Measurements from ENCODE around the gene OR4D2.
"Not testable (repeated sequence)": the region's sequence is repeated elsewhere in the genome, so short reads cannot be mapped to it uniquely, and the experiment has no call there.

The OR4D2 gene
- 0 reads per million in 3 donors for total RNA-seq

DNA sequence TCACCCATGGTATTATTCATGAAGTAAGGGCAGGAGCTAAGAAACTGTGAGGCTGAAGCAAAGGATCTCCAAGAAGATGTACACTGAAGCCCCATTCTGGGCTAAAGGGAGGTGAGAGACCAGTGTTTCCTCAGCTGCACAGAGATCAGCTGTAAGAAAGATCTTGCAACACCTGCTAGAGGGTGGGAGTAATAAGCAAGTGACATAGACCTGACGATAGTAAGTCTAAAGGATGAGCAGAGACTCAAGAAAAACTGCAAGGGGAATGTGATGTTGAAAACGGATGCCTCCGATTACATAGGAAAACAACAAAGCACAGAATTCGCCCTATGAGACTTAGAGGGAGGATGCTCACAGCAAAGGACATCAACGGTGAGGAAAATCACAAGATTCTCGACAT lies at the start of gene OR4D2:
Gene OR4D2 (plus strand): TSS at position 301 of the 400 bp plus-strand sequence. CDS start 2,674 bp downstream, outside the sequence.
- Histone ChIP-seq H3K27me3 (replicated peaks; ENCODE audit: control insufficient read depth, insufficient read depth, low read length, poor library complexity, severe bottlenecking) (no peaks in the 10 kb centered on the region), H3K9me3 (ENCODE audit: control insufficient read depth, low read length) (no peaks in the 10 kb centered on the region), H3K4me1 (ENCODE audit: control insufficient read depth, insufficient read depth, low read length, poor library complexity, severe bottlenecking) (peaks cover 22% of the 10 kb centered on the region), H3K36me3 (ENCODE audit: control insufficient read depth, insufficient read depth, low read length) (no peaks in the 10 kb centered on the region), H3K27ac (ENCODE audit: insufficient read depth, low read length, poor library complexity, severe bottlenecking) (no peak within 1 kb of the TSS), H3K4me3 (ENCODE audit: insufficient read depth, low read depth, low read length, poor library complexity, severe bottlenecking) (no peak within 1 kb of the TSS)
- DNase-seq: no peak

DNA sequence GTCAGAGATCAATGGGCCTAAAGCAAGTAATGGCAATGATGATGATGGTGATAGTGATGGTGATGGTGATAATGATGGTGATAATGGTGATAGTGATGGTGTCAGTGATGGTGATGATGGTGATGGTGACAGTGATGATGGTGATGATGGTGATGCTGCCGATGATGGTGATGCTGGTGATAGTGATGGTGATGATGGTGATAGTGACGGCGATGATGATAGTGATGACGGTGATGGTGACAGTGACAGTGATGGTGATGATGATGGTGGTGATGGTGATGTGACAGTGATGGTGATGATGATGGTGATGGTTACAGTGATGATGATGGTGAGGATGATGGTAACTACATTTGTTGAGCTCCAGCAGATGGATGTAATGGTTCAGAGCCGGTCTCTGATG lies 49.4 kb upstream of the OR4D2 start:
- no peaks in the 10 kb centered on the region for H3K27me3 ChIP-seq (replicated peaks; ENCODE audit: control insufficient read depth, insufficient read depth, low read length, poor library complexity, severe bottlenecking)
- no peaks in the 10 kb centered on the region for H3K9me3 ChIP-seq (ENCODE audit: control insufficient read depth, low read length)
- H3K4me3 ChIP-seq (ENCODE audit: insufficient read depth, low read depth, low read length, poor library complexity, severe bottlenecking): no peak overlapping the region
- H3K36me3 ChIP-seq (ENCODE audit: control insufficient read depth, insufficient read depth, low read length): no peaks in the 10 kb centered on the region
- no peak for DNase-seq
- H3K27ac ChIP-seq (ENCODE audit: insufficient read depth, low read length, poor library complexity, severe bottlenecking): no peak overlapping the region
- no peaks in the 10 kb centered on the region for H3K4me1 ChIP-seq (ENCODE audit: control insufficient read depth, insufficient read depth, low read length, poor library complexity, severe bottlenecking)

DNA sequence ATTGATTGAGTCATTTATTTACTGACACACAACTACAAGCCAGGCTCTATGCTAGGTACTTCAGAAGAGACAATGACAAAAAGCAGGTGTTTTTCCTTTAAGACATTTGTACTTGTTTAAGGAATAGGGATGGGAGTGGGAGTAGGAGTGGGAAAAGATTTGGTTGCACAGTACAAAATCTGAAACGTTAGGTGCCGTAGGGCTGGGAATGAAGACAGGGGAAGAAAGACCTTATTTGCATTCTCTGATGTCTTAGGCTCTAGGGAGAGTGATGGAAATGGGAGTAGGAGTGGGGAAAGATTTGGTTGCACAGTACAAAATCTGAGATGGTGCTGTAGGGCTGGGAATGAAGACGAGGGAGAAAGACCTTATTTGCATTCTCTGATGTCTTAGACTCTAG lies 47.3 kb upstream of the OR4D2 start:
- H3K4me1 ChIP-seq (ENCODE audit: control insufficient read depth, insufficient read depth, low read length, poor library complexity, severe bottlenecking): no peaks in the 10 kb centered on the region
- no peaks in the 10 kb centered on the region for H3K36me3 ChIP-seq (ENCODE audit: control insufficient read depth, insufficient read depth, low read length)
- DNase-seq: no peak
- H3K4me3 ChIP-seq (ENCODE audit: insufficient read depth, low read depth, low read length, poor library complexity, severe bottlenecking): no peak overlapping the region
- no peaks in the 10 kb centered on the region for H3K9me3 ChIP-seq (ENCODE audit: control insufficient read depth, low read length)
- H3K27me3 ChIP-seq (replicated peaks; ENCODE audit: control insufficient read depth, insufficient read depth, low read length, poor library complexity, severe bottlenecking): no peaks in the 10 kb centered on the region
- H3K27ac ChIP-seq (ENCODE audit: insufficient read depth, low read length, poor library complexity, severe bottlenecking): no peak overlapping the region

GRCh38 chr17:58120195-58120822 lies 46.5 kb upstream of the OR4D2 start:
- H3K36me3 ChIP-seq (ENCODE audit: control insufficient read depth, insufficient read depth, low read length): no peaks in the 10 kb centered on the region
- no peak overlapping the region for H3K4me3 ChIP-seq (ENCODE audit: insufficient read depth, low read depth, low read length, poor library complexity, severe bottlenecking)
- H3K27ac ChIP-seq (ENCODE audit: insufficient read depth, low read length, poor library complexity, severe bottlenecking): no peak overlapping the region
- no peaks in the 10 kb centered on the region for H3K9me3 ChIP-seq (ENCODE audit: control insufficient read depth, low read length)
- no peaks in the 10 kb centered on the region for H3K27me3 ChIP-seq (replicated peaks; ENCODE audit: control insufficient read depth, insufficient read depth, low read length, poor library complexity, severe bottlenecking)
- no peaks in the 10 kb centered on the region for H3K4me1 ChIP-seq (ENCODE audit: control insufficient read depth, insufficient read depth, low read length, poor library complexity, severe bottlenecking)
- peak in 1 of 3 donors; percentile 27 for DNase-seq

- peak in 2 of 3 donors; percentile 9 to 25 for DNase-seq
- Histone ChIP-seq H3K9me3 (ENCODE audit: control insufficient read depth, low read length) (no peaks in the 10 kb centered on the region), H3K27me3 (replicated peaks; ENCODE audit: control insufficient read depth, insufficient read depth, low read length, poor library complexity, severe bottlenecking) (no peaks in the 10 kb centered on the region)
Measured at GRCh38 chr17:58121925-58122324, 44.9 kb upstream of the OR4D2 start.

DNA sequence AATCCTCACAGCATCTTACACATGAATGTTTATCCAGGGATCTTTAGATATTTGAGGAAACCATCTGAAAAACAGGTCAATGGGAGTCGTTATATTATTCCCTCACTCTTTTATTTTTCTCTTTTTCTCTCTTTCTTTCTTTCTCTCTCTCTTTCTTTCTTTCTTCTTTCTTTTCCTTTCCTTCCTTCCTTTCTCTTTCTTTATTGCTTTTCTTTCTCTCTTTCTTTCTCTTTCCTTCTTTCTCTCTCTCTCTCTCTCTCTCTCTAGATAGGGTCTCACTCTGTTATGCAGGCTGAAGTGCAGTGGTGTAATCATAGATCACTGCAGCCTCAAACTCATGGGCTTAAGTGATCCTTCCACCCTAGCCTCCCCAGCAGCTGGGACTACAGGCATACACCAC lies 38.9 kb upstream of the OR4D2 start:
- Histone ChIP-seq H3K4me3 (ENCODE audit: insufficient read depth, low read depth, low read length, poor library complexity, severe bottlenecking) (no peak overlapping the region), H3K27me3 (replicated peaks; ENCODE audit: control insufficient read depth, insufficient read depth, low read length, poor library complexity, severe bottlenecking) (no peaks in the 10 kb centered on the region), H3K27ac (ENCODE audit: insufficient read depth, low read length, poor library complexity, severe bottlenecking) (no peak overlapping the region), H3K36me3 (ENCODE audit: control insufficient read depth, insufficient read depth, low read length) (no peaks in the 10 kb centered on the region), H3K4me1 (ENCODE audit: control insufficient read depth, insufficient read depth, low read length, poor library complexity, severe bottlenecking) (no peaks in the 10 kb centered on the region), H3K9me3 (ENCODE audit: control insufficient read depth, low read length) (no peaks in the 10 kb centered on the region)
- DNase-seq: no peak

More at GRCh38 chr17:58121925-58122324, 44.9 kb upstream of the OR4D2 start:
- Histone ChIP-seq H3K4me1 (ENCODE audit: control insufficient read depth, insufficient read depth, low read length, poor library complexity, severe bottlenecking) (no peaks in the 10 kb centered on the region), H3K36me3 (ENCODE audit: control insufficient read depth, insufficient read depth, low read length) (no peaks in the 10 kb centered on the region), H3K27ac (ENCODE audit: insufficient read depth, low read length, poor library complexity, severe bottlenecking) (no peak overlapping the region), H3K4me3 (ENCODE audit: insufficient read depth, low read depth, low read length, poor library complexity, severe bottlenecking) (no peak overlapping the region)

GRCh38 chr17:58132697-58133096 lies 34.1 kb upstream of the OR4D2 start:
- H3K4me3 ChIP-seq (ENCODE audit: insufficient read depth, low read depth, low read length, poor library complexity, severe bottlenecking); DNase-seq; H3K9me3 ChIP-seq (ENCODE audit: control insufficient read depth, low read length); H3K27ac ChIP-seq (ENCODE audit: insufficient read depth, low read length, poor library complexity, severe bottlenecking); H3K27me3 ChIP-seq (replicated peaks; ENCODE audit: control insufficient read depth, insufficient read depth, low read length, poor library complexity, severe bottlenecking); H3K4me1 ChIP-seq (ENCODE audit: control insufficient read depth, insufficient read depth, low read length, poor library complexity, severe bottlenecking); H3K36me3 ChIP-seq (ENCODE audit: control insufficient read depth, insufficient read depth, low read length): not testable (repeated sequence)

- DNase-seq: no peak
- Histone ChIP-seq H3K9me3 (ENCODE audit: control insufficient read depth, low read length) (no peaks in the 10 kb centered on the region), H3K4me1 (ENCODE audit: control insufficient read depth, insufficient read depth, low read length, poor library complexity, severe bottlenecking) (no peaks in the 10 kb centered on the region), H3K27me3 (replicated peaks; ENCODE audit: control insufficient read depth, insufficient read depth, low read length, poor library complexity, severe bottlenecking) (no peaks in the 10 kb centered on the region), H3K36me3 (ENCODE audit: control insufficient read depth, insufficient read depth, low read length) (no peaks in the 10 kb centered on the region), H3K27ac (ENCODE audit: insufficient read depth, low read length, poor library complexity, severe bottlenecking) (no peak overlapping the region), H3K4me3 (ENCODE audit: insufficient read depth, low read depth, low read length, poor library complexity, severe bottlenecking) (no peak overlapping the region)
Measured at GRCh38 chr17:58136669-58137279, 30.0 kb upstream of the OR4D2 start.

DNA sequence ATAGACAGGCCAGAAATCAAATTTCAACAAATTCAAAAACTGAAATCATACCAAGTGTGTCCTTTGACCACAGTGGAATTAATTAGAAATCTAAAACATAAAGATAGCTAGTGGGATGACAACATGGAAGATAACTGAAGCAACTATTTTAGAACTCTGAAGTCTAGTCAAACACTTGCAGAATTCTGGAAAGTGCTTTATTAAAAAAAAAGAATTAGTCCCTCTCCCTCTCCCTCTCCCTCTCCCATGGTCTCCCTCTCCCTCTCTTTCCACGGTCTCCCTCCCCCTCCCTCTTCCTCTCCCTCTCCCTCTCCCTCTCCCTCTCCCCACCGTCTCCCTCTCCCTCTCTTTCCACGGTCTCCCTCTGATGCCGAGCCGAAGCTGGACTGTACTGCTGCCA lies 25.3 kb upstream of the OR4D2 start:
- Histone ChIP-seq H3K27ac (ENCODE audit: insufficient read depth, low read length, poor library complexity, severe bottlenecking) (no peak overlapping the region), H3K9me3 (ENCODE audit: control insufficient read depth, low read length) (peaks cover 3% of the 10 kb centered on the region), H3K36me3 (ENCODE audit: control insufficient read depth, insufficient read depth, low read length) (no peaks in the 10 kb centered on the region), H3K4me3 (ENCODE audit: insufficient read depth, low read depth, low read length, poor library complexity, severe bottlenecking) (no peak overlapping the region), H3K4me1 (ENCODE audit: control insufficient read depth, insufficient read depth, low read length, poor library complexity, severe bottlenecking) (no peaks in the 10 kb centered on the region), H3K27me3 (replicated peaks; ENCODE audit: control insufficient read depth, insufficient read depth, low read length, poor library complexity, severe bottlenecking) (no peaks in the 10 kb centered on the region)
- DNase-seq: no peak

GRCh38 chr17:58143335-58143734 lies 23.4 kb upstream of the OR4D2 start:
- not testable (repeated sequence) for H3K27ac ChIP-seq (ENCODE audit: insufficient read depth, low read length, poor library complexity, severe bottlenecking); H3K9me3 ChIP-seq (ENCODE audit: control insufficient read depth, low read length); DNase-seq; H3K36me3 ChIP-seq (ENCODE audit: control insufficient read depth, insufficient read depth, low read length); H3K4me3 ChIP-seq (ENCODE audit: insufficient read depth, low read depth, low read length, poor library complexity, severe bottlenecking); H3K4me1 ChIP-seq (ENCODE audit: control insufficient read depth, insufficient read depth, low read length, poor library complexity, severe bottlenecking); H3K27me3 ChIP-seq (replicated peaks; ENCODE audit: control insufficient read depth, insufficient read depth, low read length, poor library complexity, severe bottlenecking)

All from effector memory CD4-positive, alpha-beta T cell (primary cell).